Fibroblast of mammary gland (primary cell): Measurements from ENCODE around the gene MCCC1.
A peak's percentile ranks its signal among the peaks of the same experiment; 100 is the strongest.

ENCODE experiments used
- DNase-seq: peaks from one replicate; pipeline ENCODE4 v3.0.0-alpha.2; 2010; ENCODE audit warnings: low read depth
- H3K4me3 ChIP-seq: 2 replicates; pipeline ENCODE4 v1.5.1; 2011; ENCODE audit warnings: low read depth, mild to moderate bottlenecking, low read length, moderate library complexity; ENCODE audit not compliant: control insufficient read depth
- TF ChIP-seq, protein P1 (sequence below): conservative IDR thresholded peaks from 2 replicates; pipeline ENCODE4 v1.5.1; 2011; ENCODE audit warnings: low read depth, low read length, inconsistent platforms; ENCODE audit not compliant: control insufficient read depth, insufficient read depth

MCCC1 gene

DNA sequence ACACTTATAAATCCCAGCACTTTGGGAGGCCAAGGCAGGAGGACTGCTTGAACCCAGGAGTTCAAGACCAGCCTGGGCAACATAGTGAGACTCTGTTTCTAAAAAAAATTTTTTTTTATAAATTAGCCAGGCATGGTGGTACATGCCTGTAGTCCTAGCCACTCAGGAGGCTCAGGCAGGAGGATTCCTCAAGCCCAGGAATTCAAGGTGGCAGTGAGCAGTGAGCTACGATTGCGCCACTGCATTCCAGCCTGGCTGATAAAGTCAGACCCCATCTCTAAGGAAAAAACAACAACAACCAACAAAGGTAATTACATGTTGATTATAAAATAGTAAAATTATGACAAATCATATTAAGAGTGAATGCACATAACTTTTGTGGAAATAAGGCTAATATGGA is 40.9 kb downstream of the MCCC1 start:
- DNase-seq, result no peak
- TF ChIP-seq, protein P1, sequence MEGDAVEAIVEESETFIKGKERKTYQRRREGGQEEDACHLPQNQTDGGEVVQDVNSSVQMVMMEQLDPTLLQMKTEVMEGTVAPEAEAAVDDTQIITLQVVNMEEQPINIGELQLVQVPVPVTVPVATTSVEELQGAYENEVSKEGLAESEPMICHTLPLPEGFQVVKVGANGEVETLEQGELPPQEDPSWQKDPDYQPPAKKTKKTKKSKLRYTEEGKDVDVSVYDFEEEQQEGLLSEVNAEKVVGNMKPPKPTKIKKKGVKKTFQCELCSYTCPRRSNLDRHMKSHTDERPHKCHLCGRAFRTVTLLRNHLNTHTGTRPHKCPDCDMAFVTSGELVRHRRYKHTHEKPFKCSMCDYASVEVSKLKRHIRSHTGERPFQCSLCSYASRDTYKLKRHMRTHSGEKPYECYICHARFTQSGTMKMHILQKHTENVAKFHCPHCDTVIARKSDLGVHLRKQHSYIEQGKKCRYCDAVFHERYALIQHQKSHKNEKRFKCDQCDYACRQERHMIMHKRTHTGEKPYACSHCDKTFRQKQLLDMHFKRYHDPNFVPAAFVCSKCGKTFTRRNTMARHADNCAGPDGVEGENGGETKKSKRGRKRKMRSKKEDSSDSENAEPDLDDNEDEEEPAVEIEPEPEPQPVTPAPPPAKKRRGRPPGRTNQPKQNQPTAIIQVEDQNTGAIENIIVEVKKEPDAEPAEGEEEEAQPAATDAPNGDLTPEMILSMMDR, result no peak
- H3K4me3 ChIP-seq, result no peak overlapping the region

DNA sequence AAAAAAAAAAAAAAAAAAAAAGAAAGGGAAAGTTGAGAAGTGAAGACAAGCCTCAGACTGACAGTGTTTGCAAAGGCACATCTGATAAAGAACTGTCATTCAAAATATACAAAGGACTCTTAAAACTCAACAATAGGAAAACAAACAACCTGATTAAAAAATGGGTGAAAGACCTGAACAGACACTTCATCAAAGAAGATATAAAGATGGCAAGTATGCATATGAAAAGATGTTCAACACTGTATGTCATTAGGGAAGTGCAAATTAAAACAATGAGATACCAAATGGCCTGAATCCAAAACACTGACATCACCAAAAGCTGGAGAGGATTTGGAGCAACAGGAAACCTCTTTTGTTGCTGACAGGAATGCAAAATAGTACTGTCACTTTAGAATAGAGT is 48.6 kb downstream of the MCCC1 start:
- TF ChIP-seq, protein P1, result no peak
- no peak for DNase-seq
- H3K4me3 ChIP-seq, result no peak overlapping the region

DNA sequence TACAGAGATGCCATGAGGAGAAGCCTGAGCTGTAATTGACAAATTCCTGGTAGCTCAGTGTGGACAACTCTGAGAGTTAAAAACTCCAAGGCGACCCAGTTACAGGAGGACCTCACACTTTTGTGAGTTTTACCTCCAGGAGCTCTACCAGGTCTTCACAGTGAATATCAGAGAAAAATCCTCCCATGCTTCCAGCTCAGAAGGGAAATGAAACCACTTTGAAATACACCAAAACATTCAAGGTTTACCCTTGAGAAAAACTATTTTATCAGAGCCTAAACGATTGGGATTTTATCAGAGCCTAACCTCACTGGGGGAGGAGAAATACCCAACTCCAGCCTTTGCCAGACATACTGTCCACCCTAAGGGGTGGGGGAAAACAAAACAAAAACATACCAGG is 52.4 kb downstream of the MCCC1 start:
- no peak for DNase-seq
- TF ChIP-seq, protein P1, result no peak

DNA sequence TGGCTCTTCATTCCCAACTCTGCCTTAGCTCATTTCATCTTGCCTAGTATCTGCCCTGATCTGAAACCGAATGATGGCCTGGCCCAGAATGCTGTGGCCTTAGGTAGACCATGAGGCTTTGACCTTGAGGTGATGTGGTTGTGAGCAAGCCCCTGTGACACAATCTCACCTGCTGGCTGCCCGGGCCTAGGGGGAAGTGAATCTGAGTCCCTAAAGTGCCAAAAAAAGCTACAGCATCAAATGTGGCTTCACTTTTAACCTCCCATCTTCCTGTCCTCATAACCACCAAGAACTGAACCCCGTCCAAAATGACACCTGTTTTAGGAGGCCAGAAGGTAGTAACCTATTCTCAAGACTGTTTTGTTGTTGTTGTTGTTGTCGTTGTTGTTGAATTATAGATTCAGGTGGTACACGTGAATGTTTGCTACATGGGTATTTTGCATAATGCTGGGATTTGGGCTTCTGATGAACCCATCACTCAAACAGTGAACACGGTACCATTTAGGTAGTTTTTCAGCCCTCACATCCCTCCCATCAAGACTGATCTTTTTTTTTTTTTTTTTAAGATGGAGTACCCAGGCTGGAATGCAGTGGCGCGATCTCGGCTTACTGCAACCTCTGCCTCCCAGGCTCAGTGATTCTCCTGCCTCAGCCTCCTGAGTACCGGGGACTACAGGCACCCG is 54.6 kb downstream of the MCCC1 start:
- DNase-seq, result no peak
- TF ChIP-seq, protein P1, result no peak
- H3K4me3 ChIP-seq, result no peak overlapping the region

More for the DNA sequence above, 52.4 kb downstream of the MCCC1 start:
- H3K4me3 ChIP-seq, result no peak overlapping the region

DNA sequence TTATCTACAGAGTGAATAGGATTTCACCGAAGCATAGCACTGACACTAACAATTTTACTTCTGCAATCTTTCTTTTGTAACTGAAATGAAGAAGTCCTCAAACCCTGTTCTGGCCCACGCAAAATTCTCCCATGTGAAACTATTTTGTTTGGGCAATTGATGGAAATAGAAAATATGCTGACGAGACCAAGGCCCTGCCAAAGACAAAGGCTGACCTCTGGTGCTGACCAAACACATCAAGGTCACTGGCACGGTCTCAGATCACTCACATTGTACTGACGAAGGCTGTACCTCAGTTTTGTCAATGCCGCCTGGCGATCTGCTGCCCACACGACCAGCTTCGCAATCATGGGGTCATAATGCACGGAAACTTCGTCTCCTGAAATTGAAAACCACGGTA is 60.5 kb downstream of the MCCC1 start:
- TF ChIP-seq, protein P1, result no peak
- DNase-seq, result no peak
- H3K4me3 ChIP-seq, result no peak overlapping the region

DNA sequence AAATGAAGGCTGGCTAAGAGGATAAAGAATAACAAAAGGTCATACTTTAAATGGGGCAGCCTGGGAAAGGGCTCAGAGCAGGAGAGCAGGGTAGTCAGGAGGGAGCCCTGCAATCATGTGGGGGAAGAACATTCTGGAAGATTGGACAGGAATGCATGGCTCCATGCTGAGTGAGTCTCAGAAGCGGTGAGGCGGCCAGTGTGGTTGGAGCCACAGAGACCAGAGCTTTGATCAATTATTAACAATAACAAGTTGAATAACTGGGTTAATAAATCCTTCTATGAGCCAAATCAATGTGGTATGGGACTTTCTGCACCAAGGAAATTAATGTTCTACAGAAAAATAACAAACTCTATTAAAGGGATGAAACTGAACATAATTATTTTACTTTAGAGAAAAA is 61.1 kb downstream of the MCCC1 start:
- no peak for DNase-seq
- H3K4me3 ChIP-seq, result no peak overlapping the region
- TF ChIP-seq, protein P1, result no peak

DNA sequence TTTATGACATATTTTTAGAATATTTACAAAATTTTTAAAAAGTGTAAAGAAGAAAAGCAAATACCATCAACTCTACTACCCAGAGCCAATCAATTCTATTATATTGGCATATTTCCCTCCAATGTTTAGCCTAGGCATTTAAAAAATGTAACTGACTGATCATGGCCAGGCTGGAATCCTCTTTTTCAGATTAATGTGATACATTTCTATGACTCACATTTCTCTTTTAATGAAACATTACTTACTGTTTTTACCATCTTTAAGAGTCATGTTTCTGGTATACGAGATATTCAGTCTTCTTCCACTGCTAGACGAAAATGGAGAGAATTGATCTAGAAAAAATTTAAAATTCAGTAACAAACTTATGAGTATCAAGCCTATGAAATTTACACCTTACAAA is 65.5 kb downstream of the MCCC1 start:
- TF ChIP-seq, protein P1, result no peak
- no peak overlapping the region for H3K4me3 ChIP-seq
- peak; percentile 22 for DNase-seq
